HepG2 (cell line): ENCODE measurements around the gene CD9. TPM values are rescaled to one million over a fixed set of nuclear protein-coding genes. Genes with fewer than 3 reads are reported as not detected.

Source experiments
- AHR ChIP-seq: IDR thresholded peaks from 2 replicates; pipeline ENCODE4 v1.6.1; 2018; ENCODE audit warnings: missing genetic modification reagents, missing compliant biosample characterization
- ATF1 ChIP-seq: IDR thresholded peaks from 2 replicates; pipeline ENCODE4 v1.6.1; 2016; ENCODE audit warnings: mild to moderate bottlenecking, control low read depth
- EP300 ChIP-seq, 3 experiments: sonication (generic) in 1 of 3; formaldehyde crosslinking in 1 of 3; IDR thresholded peaks; 2 replicates each; pipeline versions ENCODE4 v1.5.1 to v1.6.1; 2011 to 2020; ENCODE audit warnings: low read depth in 2 of 3, low read length in 2 of 3, borderline replicate concordance in 1 of 3, improper control_type of control experiment in 1 of 3, mild to moderate bottlenecking in 1 of 3, missing genetic modification reagents in 1 of 3, moderate library complexity in 1 of 3
- FLYWCH1 ChIP-seq: sonication (generic); formaldehyde crosslinking; IDR thresholded peaks from 2 replicates; pipeline ENCODE4 v1.8.1; 2023; ENCODE audit warnings: mild to moderate bottlenecking, missing genetic modification reagents
- GABPB1 ChIP-seq: IDR thresholded peaks from 2 replicates; pipeline ENCODE4 v1.6.1; 2016; ENCODE audit warnings: mild to moderate bottlenecking, missing genetic modification reagents, moderate library complexity, missing compliant biosample characterization
- HMG20A ChIP-seq: IDR thresholded peaks from 2 replicates; pipeline ENCODE4 v1.6.1; 2016; ENCODE audit warnings: borderline replicate concordance
- KMT2B ChIP-seq: IDR thresholded peaks from 2 replicates; pipeline ENCODE4 v1.6.1; 2016; ENCODE audit warnings: missing genetic modification reagents, missing compliant biosample characterization
- RFX5 ChIP-seq: IDR thresholded peaks from 2 replicates; pipeline ENCODE4 v1.6.1; 2011; ENCODE audit warnings: low read depth, low read length, improper control_type of control experiment
- TOPORS ChIP-seq: sonication (generic); formaldehyde crosslinking; IDR thresholded peaks from 2 replicates; pipeline ENCODE4 v1.8.0; 2023; ENCODE audit warnings: mild to moderate bottlenecking, missing genetic modification reagents
- ZFP62 ChIP-seq: sonication (generic); formaldehyde crosslinking; IDR thresholded peaks from 2 replicates; pipeline ENCODE4 v1.4.0; 2020; ENCODE audit warnings: missing genetic modification reagents
- ZNF44 ChIP-seq: sonication (generic); formaldehyde crosslinking; IDR thresholded peaks from 2 replicates; pipeline ENCODE4 v1.5.1; 2020; ENCODE audit warnings: mild to moderate bottlenecking, missing genetic modification reagents
- ZNF839 ChIP-seq: sonication (generic); formaldehyde crosslinking; IDR thresholded peaks from 2 replicates; pipeline ENCODE4 v1.4.0; 2020; ENCODE audit warnings: missing genetic modification reagents, mild to moderate bottlenecking, borderline replicate concordance
- polyA plus RNA-seq, 8 experiments: library from polyadenylated mRNA; depleted of rRNA in 3 of 8; stranded (reverse) in 7 of 8; unstranded in 1 of 8; fragments of >200 nt; fragmentation: Illumina TruSeq in 4 of 8; extraction: Trizol in 4 of 8; gene quantifications; 2 replicates each; pipeline versions ENCODE4 v1.2.1 to v1.2.3, GENCODE V29; 2011 to 2016; ENCODE audit warnings: low read depth in 4 of 8, missing spikeins in 1 of 8, mixed read lengths in 1 of 8; ENCODE audit not compliant: insufficient read depth in 1 of 8
- total RNA-seq, 5 experiments: library from RNA; depleted of rRNA; stranded (reverse); fragments of >200 nt; fragmentation: Illumina TruSeq; extraction: Trizol; gene quantifications; 2 replicates each; pipeline ENCODE4 v1.2.3, GENCODE V29; 2016; ENCODE audit warnings: low read depth in 1 of 5
- TF ChIP-seq, protein P1 (sequence below): IDR thresholded peaks from 2 replicates; pipeline ENCODE4 v1.6.1; 2016; ENCODE audit warnings: low read depth, missing genetic modification reagents, missing compliant biosample characterization
- TF ChIP-seq, protein P2 (sequence below): sonication (generic); formaldehyde crosslinking; conservative IDR thresholded peaks from 2 replicates; pipeline ENCODE4 v1.4.0; 2020; ENCODE audit warnings: missing genetic modification reagents
- TF ChIP-seq, protein P3 (sequence below): sonication (generic); formaldehyde crosslinking; IDR thresholded peaks from 2 replicates; pipeline ENCODE4 v1.5.1; 2020; ENCODE audit warnings: mild to moderate bottlenecking, moderate library complexity, missing genetic modification reagents
- TF ChIP-seq, protein P4 (sequence below): sonication (generic); formaldehyde crosslinking; IDR thresholded peaks from 2 replicates; pipeline ENCODE4 v1.4.0; 2020; ENCODE audit warnings: missing genetic modification reagents, mild to moderate bottlenecking, borderline replicate concordance
- TF ChIP-seq, protein P5 (sequence below): sonication (generic); formaldehyde crosslinking; IDR thresholded peaks from 2 replicates; pipeline ENCODE4 v1.4.0; 2020; ENCODE audit warnings: mild to moderate bottlenecking, missing genetic modification reagents

Gene CD9
- total and polyA plus RNA-seq, 2 of the 13 experiments (the other 11 are each of a cell fraction or from before 2014, with no cell fraction given) = 5.8 to 38.3 TPM

DNA sequence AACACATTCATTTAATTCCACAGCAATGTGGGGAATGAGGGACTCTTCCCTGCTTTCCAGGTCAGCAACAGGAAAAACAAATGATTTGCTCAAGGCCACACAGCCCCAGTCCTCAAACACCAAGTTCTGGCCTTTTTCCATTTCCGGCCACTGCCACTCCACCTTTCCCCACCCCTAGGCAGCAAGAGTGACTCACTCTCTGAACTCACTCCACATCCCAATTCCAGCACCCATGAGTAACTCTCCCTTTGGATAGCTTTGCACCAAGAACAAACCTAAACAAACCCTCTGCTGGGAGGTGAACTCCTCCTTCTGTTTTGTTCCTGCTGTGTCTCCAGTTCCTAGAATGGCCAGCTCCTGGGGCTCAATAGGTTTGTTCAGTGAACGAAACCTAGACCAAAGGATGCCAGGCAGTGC lies 79.9 kb downstream of the CD9 start (continued):
- TF ChIP-seq, protein P1, sequence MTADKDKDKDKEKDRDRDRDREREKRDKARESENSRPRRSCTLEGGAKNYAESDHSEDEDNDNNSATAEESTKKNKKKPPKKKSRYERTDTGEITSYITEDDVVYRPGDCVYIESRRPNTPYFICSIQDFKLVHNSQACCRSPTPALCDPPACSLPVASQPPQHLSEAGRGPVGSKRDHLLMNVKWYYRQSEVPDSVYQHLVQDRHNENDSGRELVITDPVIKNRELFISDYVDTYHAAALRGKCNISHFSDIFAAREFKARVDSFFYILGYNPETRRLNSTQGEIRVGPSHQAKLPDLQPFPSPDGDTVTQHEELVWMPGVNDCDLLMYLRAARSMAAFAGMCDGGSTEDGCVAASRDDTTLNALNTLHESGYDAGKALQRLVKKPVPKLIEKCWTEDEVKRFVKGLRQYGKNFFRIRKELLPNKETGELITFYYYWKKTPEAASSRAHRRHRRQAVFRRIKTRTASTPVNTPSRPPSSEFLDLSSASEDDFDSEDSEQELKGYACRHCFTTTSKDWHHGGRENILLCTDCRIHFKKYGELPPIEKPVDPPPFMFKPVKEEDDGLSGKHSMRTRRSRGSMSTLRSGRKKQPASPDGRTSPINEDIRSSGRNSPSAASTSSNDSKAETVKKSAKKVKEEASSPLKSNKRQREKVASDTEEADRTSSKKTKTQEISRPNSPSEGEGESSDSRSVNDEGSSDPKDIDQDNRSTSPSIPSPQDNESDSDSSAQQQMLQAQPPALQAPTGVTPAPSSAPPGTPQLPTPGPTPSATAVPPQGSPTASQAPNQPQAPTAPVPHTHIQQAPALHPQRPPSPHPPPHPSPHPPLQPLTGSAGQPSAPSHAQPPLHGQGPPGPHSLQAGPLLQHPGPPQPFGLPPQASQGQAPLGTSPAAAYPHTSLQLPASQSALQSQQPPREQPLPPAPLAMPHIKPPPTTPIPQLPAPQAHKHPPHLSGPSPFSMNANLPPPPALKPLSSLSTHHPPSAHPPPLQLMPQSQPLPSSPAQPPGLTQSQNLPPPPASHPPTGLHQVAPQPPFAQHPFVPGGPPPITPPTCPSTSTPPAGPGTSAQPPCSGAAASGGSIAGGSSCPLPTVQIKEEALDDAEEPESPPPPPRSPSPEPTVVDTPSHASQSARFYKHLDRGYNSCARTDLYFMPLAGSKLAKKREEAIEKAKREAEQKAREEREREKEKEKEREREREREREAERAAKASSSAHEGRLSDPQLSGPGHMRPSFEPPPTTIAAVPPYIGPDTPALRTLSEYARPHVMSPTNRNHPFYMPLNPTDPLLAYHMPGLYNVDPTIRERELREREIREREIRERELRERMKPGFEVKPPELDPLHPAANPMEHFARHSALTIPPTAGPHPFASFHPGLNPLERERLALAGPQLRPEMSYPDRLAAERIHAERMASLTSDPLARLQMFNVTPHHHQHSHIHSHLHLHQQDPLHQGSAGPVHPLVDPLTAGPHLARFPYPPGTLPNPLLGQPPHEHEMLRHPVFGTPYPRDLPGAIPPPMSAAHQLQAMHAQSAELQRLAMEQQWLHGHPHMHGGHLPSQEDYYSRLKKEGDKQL (CRISPR knock-in tag) = no peak
- TF ChIP-seq FLYWCH1 (CRISPR knock-in tag) (no peak), TOPORS (no peak), RFX5 (no peak), ATF1 (CRISPR knock-in tag) (no peak), HMG20A (CRISPR knock-in tag) (peak; percentile 48; the same call in 1 of the 2 replicates), ZNF839 (CRISPR knock-in tag) (no peak), GABPB1 (CRISPR knock-in tag) (peak; percentile 66), ZFP62 (no peak), EP300 (IDR thresholded peaks at IDR 0.05; ENCODE audit: low read depth in 2 of 2, low read length in 2 of 2) (peak in 1 of 2 experiments; percentile 78; a peak in 2 of 4 replicates), EP300 (CRISPR knock-in tag; IDR thresholded peaks at IDR 0.05; ENCODE audit: borderline replicate concordance) (0 out of 2 replicates have a peak, but pooled peaks have one; percentile 43), AHR (CRISPR knock-in tag) (no peak), KMT2B (CRISPR knock-in tag) (no peak), ZNF44 (CRISPR knock-in tag) (no peak)
- TF ChIP-seq, protein P2, sequence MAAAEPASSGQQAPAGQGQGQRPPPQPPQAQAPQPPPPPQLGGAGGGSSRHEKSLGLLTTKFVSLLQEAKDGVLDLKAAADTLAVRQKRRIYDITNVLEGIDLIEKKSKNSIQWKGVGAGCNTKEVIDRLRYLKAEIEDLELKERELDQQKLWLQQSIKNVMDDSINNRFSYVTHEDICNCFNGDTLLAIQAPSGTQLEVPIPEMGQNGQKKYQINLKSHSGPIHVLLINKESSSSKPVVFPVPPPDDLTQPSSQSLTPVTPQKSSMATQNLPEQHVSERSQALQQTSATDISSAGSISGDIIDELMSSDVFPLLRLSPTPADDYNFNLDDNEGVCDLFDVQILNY (CRISPR knock-in tag) = no peak
- TF ChIP-seq, protein P3, sequence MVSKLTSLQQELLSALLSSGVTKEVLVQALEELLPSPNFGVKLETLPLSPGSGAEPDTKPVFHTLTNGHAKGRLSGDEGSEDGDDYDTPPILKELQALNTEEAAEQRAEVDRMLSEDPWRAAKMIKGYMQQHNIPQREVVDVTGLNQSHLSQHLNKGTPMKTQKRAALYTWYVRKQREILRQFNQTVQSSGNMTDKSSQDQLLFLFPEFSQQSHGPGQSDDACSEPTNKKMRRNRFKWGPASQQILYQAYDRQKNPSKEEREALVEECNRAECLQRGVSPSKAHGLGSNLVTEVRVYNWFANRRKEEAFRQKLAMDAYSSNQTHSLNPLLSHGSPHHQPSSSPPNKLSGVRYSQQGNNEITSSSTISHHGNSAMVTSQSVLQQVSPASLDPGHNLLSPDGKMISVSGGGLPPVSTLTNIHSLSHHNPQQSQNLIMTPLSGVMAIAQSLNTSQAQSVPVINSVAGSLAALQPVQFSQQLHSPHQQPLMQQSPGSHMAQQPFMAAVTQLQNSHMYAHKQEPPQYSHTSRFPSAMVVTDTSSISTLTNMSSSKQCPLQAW (CRISPR knock-in tag) = peak; percentile 81; the same call in 1 of the 2 replicates
- TF ChIP-seq, protein P4, sequence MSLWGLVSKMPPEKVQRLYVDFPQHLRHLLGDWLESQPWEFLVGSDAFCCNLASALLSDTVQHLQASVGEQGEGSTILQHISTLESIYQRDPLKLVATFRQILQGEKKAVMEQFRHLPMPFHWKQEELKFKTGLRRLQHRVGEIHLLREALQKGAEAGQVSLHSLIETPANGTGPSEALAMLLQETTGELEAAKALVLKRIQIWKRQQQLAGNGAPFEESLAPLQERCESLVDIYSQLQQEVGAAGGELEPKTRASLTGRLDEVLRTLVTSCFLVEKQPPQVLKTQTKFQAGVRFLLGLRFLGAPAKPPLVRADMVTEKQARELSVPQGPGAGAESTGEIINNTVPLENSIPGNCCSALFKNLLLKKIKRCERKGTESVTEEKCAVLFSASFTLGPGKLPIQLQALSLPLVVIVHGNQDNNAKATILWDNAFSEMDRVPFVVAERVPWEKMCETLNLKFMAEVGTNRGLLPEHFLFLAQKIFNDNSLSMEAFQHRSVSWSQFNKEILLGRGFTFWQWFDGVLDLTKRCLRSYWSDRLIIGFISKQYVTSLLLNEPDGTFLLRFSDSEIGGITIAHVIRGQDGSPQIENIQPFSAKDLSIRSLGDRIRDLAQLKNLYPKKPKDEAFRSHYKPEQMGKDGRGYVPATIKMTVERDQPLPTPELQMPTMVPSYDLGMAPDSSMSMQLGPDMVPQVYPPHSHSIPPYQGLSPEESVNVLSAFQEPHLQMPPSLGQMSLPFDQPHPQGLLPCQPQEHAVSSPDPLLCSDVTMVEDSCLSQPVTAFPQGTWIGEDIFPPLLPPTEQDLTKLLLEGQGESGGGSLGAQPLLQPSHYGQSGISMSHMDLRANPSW (CRISPR knock-in tag) = no peak
- TF ChIP-seq, protein P5, sequence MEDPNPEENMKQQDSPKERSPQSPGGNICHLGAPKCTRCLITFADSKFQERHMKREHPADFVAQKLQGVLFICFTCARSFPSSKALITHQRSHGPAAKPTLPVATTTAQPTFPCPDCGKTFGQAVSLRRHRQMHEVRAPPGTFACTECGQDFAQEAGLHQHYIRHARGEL (CRISPR knock-in tag) = no peak
